HTERT RPE-1 (cell line): ENCODE measurements around the gene CPLX4.

Experiments
- in situ Hi-C: fragments of 300-500 bp; cut with MboI; formaldehyde crosslinking; loops from 4 replicates; pipeline ENCODE4 v1.14.3; 2020; ENCODE audit warnings: low sequenced_read_pairs

CPLX4 gene, protein sequence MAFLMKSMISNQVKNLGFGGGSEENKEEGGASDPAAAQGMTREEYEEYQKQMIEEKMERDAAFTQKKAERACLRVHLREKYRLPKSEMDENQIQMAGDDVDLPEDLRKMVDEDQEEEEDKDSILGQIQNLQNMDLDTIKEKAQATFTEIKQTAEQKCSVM

DNA sequence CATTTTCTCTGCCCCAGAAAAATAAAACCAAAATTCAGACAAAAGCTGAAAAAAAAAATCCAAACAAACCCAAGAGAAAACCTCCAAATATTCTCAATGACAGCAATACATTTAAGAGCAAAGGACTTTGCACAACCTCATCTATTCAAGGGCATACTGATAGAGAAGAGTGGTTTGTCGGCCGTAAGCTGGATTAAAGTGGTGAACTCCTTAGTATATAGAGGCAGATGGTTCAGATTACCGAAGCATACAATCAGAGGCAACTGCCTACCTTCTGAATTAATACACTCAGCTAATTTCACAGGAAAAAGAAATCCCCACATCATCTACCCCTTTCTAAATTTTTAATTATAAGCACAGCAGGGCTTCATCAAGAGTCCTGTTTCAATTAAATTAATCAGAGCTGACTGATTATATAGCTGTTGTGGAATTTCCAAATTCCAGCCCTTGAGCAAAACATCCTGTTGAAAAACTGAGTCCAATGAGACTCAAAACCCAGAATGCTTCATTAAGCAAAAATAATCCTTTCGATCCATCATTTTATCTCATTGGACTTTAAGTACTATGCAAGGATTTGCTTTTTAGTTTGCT, at the start of gene CPLX4:
TSS of gene CPLX4 (minus strand) at position 190 of the 591 bp plus-strand sequence. CDS start at position 3, 187 bp downstream.
- in situ Hi-C loops = no loop called here

DNA sequence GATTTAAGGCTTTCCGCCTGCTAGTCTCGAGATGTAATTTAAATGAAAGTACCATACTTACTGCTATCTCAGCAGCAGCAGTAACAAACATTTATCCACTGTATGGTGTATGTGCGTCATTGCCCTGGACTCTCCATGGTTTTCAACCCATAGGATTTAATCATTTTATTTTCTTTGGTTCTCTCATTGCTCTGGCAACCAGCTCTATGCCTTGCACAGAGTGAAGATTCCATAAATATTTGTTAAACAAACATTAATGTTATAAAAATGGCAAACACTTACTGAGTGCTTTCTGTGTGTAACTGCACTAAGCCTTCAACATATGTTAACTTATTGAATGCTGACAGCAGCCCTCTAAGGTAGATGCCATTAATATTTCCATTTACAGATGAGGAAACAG, 41.9 kb upstream of the CPLX4 start:
- in situ Hi-C loops = no loop called here

DNA sequence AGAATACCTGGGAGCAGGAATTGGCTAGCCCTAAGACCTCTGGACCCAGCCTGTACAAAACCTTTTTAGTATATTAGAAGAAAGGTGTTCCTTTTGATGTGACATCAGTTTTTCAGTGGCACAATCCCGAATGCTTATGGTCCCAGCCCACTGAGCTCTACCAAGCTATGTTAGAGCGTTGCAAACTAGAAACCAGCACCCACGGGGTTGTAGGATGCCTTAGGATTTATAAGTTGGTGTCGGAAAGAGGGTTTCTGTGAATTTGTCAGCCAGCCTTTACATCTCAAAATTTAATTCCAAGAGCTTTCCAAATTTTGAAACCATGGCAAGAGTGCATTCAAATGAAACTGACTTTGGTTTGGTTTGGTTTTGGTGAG, 41.1 kb upstream of the CPLX4 start:
- in situ Hi-C loops = no loop called here

DNA sequence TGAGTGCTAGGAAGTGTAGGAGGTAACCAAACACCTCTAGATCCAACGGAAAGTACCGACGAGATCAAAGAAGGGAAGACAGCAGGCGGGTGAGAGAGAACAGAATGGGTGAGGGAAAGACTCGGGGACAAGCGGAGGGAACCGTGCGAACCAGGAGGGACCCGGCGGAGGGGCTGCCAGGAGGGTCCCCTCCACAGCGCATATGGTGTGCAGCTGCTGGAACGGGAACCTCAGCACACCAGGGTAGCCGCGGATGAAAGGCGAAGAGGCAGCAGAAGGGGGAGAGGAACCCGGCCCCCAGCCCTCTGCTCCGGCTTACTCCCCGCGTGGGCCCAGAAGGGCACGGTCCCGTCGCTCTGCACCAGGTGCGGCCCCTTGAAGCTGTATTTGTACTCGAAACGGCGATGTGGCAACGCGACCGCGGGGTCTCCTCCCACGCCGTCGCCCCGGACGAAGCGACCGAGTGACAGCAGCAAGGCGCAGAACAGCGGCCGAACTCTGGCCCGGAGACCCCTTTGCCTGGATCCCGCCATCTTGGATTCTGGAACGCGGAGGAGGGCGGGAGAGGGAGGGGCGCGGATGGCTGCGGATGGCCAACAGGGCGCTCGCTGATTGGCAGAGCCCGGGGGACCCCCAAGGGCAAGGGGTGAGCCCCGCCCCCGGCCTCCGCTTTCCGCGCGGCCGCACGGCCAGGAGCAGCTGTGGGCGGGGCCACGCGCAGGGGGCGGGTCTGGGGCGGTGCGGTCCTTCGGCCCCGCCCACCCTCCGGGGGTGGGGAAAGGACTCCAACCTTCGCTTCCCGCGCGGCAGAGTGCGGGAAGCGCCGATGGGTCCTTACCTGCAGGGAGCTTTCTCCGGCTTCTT, 40.5 kb upstream of the CPLX4 start, which contains the start of gene LMAN1:
TSS of gene LMAN1 (minus strand) at position 554 of the 864 bp plus-strand sequence. CDS start at position 533, 21 bp downstream.
- in situ Hi-C loops = no loop called here

DNA sequence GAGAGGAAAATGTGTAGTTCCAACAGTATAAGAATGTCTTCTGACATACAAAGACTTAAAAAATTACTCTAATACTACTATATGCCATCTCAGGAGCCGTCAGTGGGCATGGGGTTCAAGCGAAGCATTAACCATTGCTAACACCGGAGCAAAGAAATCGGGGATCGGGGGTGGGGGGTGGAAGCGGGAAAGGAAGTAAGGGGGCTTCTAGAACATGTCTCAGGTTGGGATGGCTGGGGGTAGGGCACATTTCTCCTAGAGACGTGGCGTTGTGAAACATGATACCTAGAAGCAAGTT, 39.9 kb upstream of the CPLX4 start:
- in situ Hi-C loops = no loop called here

DNA sequence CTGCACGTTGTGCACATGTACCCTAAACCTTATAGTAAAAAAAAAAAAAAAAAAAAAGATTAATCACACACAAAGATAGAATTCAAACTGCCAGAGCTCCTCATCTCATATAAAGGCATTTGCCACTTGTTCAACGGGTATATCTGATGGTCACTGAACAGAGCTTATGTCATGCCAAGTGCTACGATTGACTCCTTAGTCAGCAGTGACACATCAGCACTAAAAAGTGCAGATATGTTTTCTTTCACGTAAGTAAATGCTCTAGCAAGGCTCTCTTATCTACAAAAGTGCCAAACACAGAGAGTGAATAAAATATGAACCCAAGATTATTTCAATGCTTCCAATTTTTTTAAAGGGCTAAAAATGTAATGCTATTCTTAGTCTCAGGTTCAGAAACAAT, 39.5 kb upstream of the CPLX4 start:
- in situ Hi-C loops = no loop called here

DNA sequence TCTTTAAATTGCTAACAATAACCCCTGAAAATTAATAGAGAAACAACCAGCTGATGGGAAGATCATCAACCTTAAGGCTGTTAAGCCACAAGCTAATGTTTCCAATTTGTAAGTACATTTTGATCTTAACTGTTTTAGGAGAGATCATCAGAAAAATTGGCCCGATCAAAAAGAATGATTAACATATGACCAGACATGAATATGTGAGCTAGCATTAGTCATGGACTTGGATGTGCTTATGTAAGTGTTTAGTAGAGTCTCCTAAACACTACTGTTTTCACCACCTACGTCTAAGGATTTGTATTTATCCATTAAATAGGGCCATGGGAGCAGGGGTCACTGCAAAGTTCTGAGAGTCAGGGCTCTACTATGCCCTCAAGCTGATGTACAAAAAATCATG, 36.3 kb upstream of the CPLX4 start:
- in situ Hi-C loops = no loop called here

DNA sequence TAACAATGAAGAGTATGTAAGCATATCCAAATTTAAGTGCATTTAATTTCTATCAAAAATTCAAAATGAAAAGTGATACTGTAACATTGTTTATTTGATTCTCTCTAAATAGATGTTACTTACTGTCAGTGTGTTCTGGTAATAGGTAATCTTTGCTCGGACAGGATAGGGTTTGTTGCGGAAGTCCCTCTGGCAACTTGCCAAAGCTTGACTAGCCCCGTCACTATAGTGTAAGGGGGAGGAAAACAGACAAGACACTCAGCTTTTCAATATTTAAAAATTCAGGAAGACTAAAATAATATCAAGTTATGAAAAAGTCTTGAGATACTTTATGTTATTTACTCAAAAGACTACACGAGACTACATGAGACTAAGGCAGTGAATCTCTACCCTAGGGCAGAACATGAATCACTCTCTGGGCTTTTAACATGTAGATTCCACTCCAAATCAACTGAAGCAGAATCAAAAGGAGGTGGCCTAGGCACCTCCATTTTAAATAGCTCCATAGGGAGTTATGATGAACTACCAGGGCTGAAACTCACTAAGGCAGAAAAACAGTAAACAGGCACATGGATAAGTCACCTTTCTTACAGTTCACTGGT, 34.7 kb upstream of the CPLX4 start:
- in situ Hi-C loops = no loop called here

DNA sequence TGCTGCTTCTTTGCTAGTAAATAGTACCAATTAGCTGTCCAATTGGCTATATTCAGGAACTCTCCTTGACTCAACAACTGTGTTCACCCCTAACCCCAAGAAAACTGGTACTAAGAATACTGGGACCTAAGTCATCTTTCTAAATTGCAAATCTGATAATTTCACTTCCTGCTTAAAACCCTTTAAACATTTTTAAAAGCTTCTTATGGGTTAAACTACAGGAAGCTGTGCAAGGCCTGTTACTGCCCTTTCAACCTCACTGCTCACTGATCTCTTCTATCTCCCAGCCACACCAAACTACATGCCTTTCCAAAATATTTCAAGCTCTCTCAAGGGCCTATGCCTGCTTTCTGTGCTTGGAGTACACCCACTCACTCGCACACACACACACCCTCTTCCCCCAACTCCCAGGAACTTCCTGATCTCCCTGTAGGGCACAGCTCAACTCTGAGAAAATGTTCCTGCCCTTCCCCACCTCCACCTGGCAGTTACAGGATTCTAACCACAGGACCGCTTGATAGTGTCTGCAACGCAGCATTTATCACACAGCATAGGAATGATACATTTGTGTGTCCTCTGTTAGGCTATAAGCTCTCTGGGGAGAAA, 33.9 kb upstream of the CPLX4 start:
- in situ Hi-C loops = no loop called here

DNA sequence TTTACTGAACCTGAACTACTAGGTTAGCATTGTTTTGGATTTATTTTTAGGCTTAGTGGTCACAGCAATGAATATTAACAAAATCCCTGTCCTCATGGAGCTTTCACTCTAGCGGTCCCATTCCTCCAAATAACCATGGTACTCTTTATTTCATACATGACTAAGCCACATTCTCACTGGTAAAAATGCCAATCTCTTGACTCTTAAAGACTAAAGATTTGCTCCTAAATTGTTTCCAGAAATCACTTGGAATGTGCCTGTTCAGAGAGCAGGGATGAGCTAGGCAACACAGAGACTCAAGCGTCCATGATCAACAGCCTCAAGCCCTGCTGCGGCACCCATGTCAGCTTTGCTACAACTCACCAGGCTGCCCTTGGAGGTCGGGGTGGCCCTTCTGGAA, 27.1 kb upstream of the CPLX4 start:
- in situ Hi-C loops = no loop called here

DNA sequence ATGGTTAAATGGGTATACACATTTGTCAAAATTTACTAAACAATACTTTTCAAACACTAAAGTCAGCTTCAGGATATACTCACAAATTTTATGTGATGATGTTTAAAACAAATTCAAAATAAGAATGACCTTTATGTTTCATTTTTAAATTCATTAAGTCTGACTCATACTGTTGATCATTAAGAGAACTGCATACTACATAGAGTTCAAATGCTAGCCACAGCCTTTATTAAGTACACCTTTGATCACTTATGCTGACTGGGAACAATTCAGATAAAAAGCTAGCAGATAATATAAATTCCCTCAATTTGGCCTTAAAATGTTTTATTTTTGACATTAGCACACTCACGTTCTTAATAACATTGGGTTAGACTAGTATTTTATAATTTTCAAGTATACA, 26.5 kb upstream of the CPLX4 start:
- in situ Hi-C loops = no loop called here

DNA sequence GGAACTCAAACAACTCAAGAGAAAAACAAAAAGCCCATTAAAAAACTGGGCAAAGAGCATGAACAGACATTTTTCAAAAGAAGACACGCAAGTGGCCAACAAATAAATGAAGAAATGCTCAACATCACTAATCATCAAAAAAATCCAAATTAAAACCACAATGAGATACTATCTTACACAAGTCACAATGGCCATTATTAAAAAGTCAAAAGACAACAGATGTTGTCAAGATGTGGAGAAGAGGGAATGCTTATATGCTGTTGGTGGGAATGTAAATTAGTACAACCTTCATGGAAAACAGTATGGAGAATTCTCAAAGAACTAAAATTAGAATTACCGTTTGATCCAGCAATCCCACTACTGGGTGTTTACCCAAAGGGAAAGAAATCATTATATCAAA, 25.5 kb upstream of the CPLX4 start:
- in situ Hi-C loops = no loop called here

DNA sequence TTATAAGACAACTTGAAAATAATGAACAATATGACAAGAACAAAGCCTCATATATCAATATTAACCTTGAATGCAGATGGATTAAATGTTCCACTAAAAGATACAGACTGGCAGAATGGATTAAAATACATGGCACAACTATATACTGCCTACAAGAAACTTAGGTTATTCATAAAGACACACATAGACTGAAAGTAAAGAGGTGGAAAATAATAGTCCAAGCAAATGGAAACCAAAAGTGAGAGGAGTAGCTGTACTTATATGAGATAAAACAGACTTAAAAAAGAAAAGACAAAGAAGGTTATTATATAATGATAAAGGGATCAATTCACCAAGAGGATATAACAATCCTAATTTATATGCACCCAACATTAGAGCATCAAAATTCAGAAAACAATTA, 22.4 kb upstream of the CPLX4 start:
- in situ Hi-C loops = no loop called here

DNA sequence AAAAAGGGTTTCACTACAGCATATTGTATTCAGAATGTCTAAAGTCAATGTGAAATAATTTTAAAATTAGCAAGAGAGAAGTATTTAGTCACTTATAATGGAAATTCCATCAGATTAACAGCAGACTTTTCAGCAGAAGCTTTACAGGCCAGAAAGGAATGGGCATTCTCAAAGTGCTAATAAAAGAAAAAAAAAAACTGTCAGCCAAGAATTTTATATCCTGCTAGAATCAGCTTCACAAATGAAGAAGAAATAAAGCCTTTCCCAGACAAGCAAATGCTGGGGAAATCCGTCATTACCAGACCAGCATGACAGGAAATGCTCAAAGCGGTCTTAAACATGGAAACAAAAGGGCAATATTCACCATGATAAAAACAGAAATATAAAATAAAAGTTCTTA, 21.9 kb upstream of the CPLX4 start:
- in situ Hi-C loops = no loop called here

DNA sequence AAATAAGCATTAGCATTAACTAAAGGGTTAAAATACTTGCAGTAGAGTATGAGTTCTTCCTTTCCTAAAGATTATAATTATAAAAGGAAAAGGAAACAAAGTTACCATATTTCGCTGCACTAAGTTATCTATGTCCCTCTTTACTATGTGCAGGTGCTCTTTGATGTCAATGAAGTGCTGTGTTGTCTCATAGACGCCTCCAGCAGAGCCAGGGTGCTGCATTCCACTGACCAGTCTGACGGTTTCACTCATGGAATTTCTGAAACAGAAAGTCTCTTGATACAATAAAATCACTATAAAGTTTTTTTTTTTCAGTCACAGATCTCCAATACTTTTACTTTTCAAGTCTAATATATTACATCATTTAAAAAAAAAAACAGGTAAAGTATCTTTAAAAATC, 14.5 kb upstream of the CPLX4 start:
- in situ Hi-C loops = no loop called here

DNA sequence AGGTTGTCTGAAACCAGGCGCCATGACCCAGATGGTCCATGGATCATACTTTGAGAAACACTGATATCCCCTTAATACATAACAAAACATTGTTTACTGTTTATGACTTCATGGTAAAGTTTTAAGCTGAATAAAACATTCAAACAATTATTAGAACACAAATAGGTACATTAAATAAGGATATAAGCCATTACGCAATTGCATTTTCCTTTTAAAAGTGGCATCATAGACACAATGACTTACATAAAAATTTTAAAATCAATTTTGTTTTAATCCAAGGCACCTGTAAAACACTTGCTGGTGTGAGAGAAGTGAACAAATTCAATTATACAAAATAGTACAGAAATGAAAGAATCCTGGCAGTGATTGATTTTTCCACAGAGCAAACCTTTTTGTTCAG, 10.2 kb upstream of the CPLX4 start:
- in situ Hi-C loops = no loop called here

DNA sequence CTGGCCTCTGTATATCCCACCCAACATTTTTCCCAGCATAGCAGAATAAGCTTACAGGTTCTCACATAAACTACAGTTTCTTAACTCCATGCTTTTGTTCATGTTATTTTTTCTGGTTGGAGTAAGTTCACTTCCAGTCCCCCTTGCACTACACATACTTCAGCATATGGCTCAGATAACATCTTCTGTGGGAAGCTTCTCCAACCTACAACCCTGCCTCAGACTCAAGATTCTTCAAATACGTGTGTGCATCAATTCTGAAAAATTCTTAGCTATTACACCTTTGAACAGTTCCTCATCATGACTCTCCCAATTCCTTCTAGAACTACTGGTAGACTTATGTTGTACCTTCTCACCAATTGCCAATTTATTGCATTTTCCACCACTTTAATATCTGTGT, 7.5 kb upstream of the CPLX4 start:
- in situ Hi-C loops = no loop called here

DNA sequence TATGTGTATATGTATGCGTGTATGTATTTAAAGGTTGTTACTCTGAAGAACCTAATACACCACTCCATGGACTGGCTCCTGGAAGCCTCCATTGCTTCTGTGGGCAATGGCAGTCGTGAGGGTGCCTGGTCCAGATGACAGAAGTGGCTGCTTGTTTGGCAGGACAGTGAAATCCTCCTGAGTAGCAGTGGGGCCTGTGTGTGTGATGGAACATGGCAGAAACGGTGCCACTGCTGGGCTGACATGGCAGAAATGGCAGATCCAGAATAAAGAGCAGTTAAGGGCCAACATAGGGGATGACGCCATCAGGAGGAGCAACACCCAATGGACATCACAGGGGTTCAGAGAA, 6.1 kb upstream of the CPLX4 start:
- in situ Hi-C loops = no loop called here

DNA sequence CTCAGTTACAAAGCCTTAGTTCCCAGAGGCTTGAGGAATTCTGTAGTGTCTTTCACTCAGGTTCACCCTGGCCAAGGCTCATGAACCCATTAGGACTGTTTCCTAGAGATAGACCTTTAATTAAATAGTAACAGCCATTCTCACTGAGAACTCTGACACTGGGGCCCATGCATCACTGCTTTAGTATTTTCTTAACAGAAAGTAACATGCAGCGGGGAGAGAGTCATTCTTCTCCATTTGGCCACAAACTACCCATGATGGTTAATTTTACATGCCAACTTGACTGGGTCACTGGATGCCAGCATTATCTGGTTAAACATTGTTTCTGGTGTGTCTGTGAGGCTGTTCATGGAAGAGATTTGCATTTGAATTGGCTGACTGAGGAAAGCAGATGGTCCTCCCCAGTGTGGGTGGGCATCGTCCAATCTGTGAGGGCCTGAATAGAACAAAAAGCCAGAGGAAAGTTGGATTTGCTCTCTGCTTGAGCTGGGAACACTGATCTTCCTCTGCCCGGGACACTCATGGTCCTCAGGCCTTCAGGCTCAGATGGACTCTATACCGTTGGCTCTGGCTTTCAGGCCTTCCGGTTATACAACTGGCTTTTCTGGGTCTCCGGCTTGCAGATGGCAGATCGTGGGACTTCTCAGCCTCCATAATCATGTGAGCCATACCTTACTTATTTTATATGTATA, 5.6 kb upstream of the CPLX4 start:
- in situ Hi-C loops = no loop called here

DNA sequence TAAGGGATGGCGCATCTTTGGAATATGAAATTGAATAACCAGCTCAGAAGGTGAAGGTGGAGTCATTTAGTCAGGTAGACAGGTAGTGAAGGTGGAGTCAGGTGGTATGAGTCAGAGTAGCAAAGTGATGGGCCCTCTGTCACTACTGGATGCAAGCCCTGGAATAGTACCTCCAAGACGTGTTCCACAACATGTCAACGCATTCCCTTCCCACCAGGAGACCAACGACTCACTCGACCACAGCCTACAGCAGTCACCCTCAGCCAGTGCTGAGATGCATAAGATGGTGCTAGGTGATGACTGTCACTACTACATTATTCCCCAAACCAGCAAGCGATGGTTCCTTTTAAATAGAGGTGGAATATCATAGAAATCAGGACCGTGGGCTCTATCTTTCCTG, 6.8 kb downstream of the CPLX4 start:
- in situ Hi-C loops = no loop called here

DNA sequence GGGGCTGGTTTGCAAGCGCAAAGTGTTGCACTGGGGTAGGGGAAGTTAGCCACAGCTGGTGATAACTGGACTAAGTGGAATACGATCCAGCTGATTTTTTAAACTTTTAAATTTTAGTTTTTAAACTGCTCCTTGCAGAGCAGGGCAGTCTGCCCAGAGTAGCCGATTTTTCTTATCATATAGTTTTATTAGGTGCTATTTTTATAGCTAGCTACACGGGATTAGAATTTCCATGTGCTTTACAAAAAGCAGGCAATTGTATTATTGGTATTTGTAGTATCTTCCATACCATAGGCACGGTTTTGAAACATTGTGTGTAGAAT, 9.6 kb downstream of the CPLX4 start:
- in situ Hi-C loops = no loop called here
